ENCODE results near the gene GRAP2. TPM values are rescaled to one million over a fixed set of nuclear protein-coding genes. Genes with fewer than 3 reads are reported as not detected.
A peak's percentile ranks its signal among the peaks of the same experiment; 100 is the strongest.
"Not testable (repeated sequence)": the region's sequence is repeated elsewhere in the genome, so short reads cannot be mapped to it uniquely, and the experiment has no call there.

GRAP2 gene
- total RNA-seq, 4 donors from 2014 or later = 0.97 to 2.0 TPM; not detected in 2

DNA sequence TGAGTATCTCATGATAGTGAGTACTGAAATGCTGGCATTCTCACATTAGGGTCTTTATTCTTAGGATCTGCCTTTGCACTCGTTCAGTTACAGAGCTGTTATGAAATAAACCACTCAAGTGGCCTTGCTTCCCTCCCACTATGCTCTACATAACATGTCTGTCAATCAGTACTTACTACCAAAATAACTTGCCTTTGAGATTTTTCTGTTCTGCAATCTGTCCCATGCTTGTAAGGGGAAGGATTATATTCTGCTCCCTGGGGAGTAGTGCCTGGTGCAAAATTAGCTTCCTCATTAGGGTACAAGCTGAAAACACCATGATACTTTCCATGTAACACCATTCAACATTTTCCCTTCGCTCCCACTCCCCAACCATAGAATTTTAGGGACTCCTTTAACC lies 1.9 kb upstream of the GRAP2 start:
- Histone ChIP-seq H3K27me3 (no peaks in the 10 kb centered on the region), H3K36me3 (no peaks in the 10 kb centered on the region), H3K9me3 (no peaks in the 10 kb centered on the region), H3K4me1 (no peaks in the 10 kb centered on the region), H3K4me3 (no peak overlapping the region), H3K27ac (no peak overlapping the region)
- intact Hi-C loops (cut with DNase I; ENCODE audit: low total_unique reads) = no loop called here
- no peak for DNase-seq
- TF ChIP-seq, protein P1, sequence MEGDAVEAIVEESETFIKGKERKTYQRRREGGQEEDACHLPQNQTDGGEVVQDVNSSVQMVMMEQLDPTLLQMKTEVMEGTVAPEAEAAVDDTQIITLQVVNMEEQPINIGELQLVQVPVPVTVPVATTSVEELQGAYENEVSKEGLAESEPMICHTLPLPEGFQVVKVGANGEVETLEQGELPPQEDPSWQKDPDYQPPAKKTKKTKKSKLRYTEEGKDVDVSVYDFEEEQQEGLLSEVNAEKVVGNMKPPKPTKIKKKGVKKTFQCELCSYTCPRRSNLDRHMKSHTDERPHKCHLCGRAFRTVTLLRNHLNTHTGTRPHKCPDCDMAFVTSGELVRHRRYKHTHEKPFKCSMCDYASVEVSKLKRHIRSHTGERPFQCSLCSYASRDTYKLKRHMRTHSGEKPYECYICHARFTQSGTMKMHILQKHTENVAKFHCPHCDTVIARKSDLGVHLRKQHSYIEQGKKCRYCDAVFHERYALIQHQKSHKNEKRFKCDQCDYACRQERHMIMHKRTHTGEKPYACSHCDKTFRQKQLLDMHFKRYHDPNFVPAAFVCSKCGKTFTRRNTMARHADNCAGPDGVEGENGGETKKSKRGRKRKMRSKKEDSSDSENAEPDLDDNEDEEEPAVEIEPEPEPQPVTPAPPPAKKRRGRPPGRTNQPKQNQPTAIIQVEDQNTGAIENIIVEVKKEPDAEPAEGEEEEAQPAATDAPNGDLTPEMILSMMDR (IDR thresholded peaks at IDR 0.05) = no peak

DNA sequence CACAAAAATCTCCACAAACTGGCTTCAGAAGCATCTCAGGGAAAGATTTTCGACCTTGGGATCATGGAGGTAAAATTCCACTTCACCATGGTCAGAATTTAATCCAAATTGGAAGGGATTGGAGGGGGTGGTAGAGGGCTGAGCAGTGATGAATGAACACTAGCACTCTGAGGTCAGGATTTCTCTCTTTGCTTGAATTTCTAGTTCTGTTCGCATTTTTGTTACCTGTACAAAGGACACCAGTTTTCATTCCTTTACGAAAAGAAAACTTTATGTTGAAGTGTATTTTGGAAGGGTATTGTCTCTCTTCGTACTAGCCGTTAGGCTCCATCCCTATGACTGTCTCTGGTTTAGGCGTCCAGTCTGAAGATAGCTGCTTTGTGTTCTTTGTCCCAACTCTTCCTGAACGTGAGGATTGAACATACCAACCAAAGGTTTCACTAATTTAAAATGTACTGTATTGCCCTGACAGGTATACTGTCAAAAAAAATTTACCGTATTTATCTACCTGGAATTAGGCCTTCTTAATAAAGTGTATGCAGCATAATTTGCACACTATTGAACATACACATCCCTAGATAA lies 772 bp downstream of the GRAP2 start:
- Histone ChIP-seq H3K4me3 (no peak overlapping the region), H3K27me3 (no peaks in the 10 kb centered on the region), H3K36me3 (no peaks in the 10 kb centered on the region), H3K27ac (no peak overlapping the region), H3K4me1 (no peaks in the 10 kb centered on the region), H3K9me3 (no peaks in the 10 kb centered on the region)
- intact Hi-C loops (cut with DNase I; ENCODE audit: low total_unique reads) = no loop called here
- TF ChIP-seq, protein P1 (IDR thresholded peaks at IDR 0.05) = no peak
- no peak for TF ChIP-seq POLR2A (IDR thresholded peaks at IDR 0.05)
- DNase-seq = no peak

DNA sequence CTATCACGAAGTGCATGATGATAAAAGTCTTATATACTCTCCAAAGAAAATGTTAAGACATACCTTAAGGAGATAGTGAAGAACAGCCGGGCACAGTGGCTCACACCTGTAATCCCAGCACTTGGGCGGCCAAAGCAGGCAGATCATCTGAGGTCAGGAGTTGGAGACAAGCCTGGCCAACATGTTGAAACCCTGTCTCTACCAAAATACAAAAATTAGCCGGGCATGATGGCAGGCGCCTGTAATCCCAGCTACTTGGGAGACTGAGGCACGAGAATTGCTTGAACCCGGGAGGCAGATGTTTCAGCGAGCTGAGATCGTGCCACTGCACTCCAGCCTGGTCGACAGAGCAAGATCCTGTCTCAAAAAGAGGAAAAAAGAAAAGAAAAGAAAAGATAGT lies 3.1 kb downstream of the GRAP2 start:
- H3K4me3 ChIP-seq; DNase-seq; H3K4me1 ChIP-seq; H3K36me3 ChIP-seq; H3K27me3 ChIP-seq; H3K9me3 ChIP-seq; intact Hi-C loops (cut with DNase I; ENCODE audit: low total_unique reads): not testable (repeated sequence)
- H3K27ac ChIP-seq = peak overlapping the region in 1 of 2 donors; percentile 12

DNA sequence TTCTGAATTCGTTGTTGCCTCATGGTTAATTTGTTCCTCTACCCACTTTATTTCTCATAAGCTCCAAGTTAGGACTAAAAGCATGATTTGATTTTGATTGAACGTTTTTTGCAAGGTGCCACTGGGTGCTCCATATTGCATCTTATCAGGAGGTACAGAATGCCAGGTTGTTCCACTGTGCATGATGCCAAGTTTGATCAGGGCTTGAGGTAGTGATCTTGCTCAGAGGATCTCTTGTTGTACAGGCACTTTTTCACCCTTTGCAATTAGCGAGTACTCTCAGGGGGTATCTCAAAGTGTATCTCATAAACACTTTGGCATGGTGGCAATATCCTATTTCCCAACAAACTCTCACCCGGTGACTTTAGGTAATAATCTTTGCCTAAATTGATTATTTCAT lies 4.0 kb downstream of the GRAP2 start:
- Histone ChIP-seq H3K4me3 (no peak overlapping the region), H3K27ac (no peak overlapping the region)

DNA sequence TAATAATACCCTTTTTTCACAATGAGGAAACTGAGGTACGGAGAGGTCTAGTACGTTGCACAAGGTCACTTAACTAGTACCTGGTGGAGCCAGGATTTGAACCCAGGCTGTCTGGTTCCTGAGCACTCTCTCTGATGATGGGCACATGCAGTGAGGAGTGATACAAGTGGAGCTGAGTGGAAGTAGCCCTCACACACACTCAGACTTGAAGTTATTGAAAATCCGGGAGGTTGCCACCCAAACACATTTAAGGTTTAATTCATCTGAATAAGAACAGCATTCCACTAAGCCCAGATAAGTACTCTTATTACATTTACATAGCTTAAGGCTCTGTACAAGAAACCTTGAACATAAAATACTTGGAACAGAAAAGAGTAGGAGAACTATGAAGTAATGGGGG lies 4.8 kb downstream of the GRAP2 start:
- no peak for DNase-seq
- Histone ChIP-seq H3K36me3 (no peaks in the 10 kb centered on the region), H3K27me3 (no peaks in the 10 kb centered on the region), H3K4me1 (no peaks in the 10 kb centered on the region), H3K27ac (no peak overlapping the region), H3K4me3 (no peak overlapping the region), H3K9me3 (no peaks in the 10 kb centered on the region)
- TF ChIP-seq POLR2A (IDR thresholded peaks at IDR 0.05) = no peak
- TF ChIP-seq, protein P1 (IDR thresholded peaks at IDR 0.05) = no peak
- intact Hi-C loops (cut with DNase I; ENCODE audit: low total_unique reads) = no loop called here

More for the DNA sequence above, 4.0 kb downstream of the GRAP2 start:
- no peak for TF ChIP-seq POLR2A (IDR thresholded peaks at IDR 0.05)
- TF ChIP-seq, protein P1 (IDR thresholded peaks at IDR 0.05) = no peak
- DNase-seq = no peak
- no peaks in the 10 kb centered on the region for H3K27me3 ChIP-seq
- no peaks in the 10 kb centered on the region for H3K4me1 ChIP-seq
- intact Hi-C loops (cut with DNase I; ENCODE audit: low total_unique reads) = no loop called here
- H3K9me3 ChIP-seq = no peaks in the 10 kb centered on the region
- no peaks in the 10 kb centered on the region for H3K36me3 ChIP-seq

DNA sequence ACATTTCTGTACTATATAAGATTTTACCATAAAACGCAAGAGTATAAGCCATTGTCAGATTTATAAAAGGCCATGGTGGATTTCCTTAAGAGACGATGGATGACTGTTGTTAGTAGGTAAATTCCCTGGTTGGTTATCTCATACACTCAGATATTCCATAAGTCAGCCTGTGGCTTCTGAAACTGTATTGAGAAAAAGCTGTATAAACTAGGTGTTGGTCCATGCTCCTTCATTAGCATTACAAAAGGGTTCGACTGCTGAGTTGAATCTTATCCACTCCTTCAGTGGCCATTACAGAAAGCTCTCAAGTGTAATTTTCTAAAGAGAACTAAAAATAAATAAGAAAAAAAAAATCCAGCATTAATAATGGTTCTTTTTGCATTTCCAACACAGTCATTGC lies 5.3 kb downstream of the GRAP2 start:
- intact Hi-C loops (cut with DNase I; ENCODE audit: low total_unique reads) = no loop called here

More for the DNA sequence above, 5.3 kb downstream of the GRAP2 start:
- TF ChIP-seq POLR2A (IDR thresholded peaks at IDR 0.05) = no peak
- TF ChIP-seq, protein P1 (IDR thresholded peaks at IDR 0.05) = no peak
- Histone ChIP-seq H3K4me1 (no peaks in the 10 kb centered on the region), H3K27ac (no peak overlapping the region), H3K27me3 (no peaks in the 10 kb centered on the region), H3K36me3 (no peaks in the 10 kb centered on the region), H3K9me3 (no peaks in the 10 kb centered on the region), H3K4me3 (no peak overlapping the region)
- DNase-seq = no peak

Measured in uterus (tissue), 4 donors.